GOT3 (cell line): Measurements from ENCODE around the gene PELI2.

Experiments
- DNase-seq: peaks from one replicate; lab custom pipeline; 2025; ENCODE audit warnings: mixed read lengths; lab: John Stamatoyannopoulos, UW

The PELI2 gene

GRCh38 chr14:56244138-56244789 is 126.1 kb downstream of the PELI2 start:
- no peak for DNase-seq

GRCh38 chr14:56247495-56248200 is 129.4 kb downstream of the PELI2 start:
- DNase-seq: no peak

- no peak for DNase-seq
Measured at GRCh38 chr14:56248442-56248841, 130.2 kb downstream of the PELI2 start.

DNA sequence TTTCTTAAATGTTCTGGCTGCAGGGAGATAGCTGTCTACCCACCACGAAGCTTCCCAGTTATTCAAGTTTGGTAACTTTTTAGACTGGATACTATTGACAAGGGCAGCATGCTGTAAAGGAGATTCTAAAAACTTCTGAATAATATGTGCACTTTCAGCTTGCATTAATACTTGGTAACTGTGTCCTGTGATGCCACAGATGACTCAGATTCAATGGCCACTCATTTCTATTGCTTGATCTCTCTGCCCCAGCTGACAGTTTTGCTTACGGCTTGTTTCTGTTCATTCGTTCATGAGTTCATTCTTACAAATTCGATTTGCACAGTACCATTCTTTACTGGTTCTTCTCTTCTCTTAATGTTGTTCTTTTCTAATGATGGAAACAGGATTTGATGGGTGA is 142.8 kb downstream of the PELI2 start:
- no peak for DNase-seq

DNA sequence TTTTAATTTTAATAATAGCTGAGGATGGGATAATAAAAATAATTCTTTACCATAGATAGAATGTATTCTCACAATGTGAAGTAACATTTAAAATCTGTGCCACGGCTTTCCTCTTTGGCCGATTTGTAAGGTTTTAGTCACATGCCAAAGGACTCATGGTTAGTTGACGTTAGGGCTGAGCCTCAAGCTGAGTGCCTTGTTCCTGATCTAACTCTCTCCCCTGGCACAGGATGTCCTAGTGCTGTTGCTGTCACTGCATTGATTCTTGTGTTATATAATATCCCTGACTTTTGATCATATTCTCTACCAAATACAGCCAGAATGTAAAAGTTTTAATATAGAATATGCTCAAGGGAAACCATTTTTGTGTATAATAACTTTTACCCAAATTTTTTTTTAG is 144.3 kb downstream of the PELI2 start:
- no peak for DNase-seq

DNA sequence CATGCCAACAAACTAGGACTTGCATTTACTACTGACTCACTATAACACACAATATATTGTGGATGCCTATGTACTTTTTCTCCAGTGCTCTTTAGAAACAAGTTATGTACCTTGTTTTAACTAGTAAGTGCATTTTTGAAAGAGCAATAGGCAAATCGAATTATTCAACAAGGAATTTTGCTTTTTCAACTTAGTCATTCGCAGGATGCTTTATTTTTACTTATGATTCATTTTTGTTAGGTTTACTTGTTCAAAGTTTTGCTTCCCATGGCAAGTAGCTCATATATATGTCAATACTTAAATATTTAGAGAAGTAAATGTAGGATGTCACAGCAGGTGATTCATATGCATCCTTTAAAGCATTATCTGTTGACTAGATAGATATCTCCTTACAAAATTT is 149.8 kb downstream of the PELI2 start:
- DNase-seq: no peak

DNA sequence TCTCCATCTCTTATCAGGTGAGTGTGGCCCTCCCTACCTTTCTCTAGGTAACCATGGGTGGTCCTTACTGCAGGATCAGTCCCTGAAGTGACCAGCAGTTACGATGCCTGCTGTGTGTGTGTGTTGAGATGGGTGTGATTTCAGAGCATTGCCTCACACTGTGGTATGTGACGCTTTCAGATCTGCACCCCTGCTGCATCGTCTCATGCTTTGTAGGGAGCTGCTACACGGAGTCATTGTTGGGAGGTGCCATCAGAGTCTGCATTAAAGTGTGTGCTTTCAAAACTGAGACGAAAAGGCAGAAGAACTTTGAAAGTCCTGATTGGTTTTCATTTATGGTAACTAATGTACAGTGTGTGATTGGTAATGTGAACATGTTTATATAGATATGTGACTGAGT is 150.5 kb downstream of the PELI2 start:
- no peak for DNase-seq

- no peak for DNase-seq
Measured at GRCh38 chr14:56270921-56271320, 152.7 kb downstream of the PELI2 start.

- no peak for DNase-seq
Measured at GRCh38 chr14:56271970-56272369, 153.8 kb downstream of the PELI2 start.

DNA sequence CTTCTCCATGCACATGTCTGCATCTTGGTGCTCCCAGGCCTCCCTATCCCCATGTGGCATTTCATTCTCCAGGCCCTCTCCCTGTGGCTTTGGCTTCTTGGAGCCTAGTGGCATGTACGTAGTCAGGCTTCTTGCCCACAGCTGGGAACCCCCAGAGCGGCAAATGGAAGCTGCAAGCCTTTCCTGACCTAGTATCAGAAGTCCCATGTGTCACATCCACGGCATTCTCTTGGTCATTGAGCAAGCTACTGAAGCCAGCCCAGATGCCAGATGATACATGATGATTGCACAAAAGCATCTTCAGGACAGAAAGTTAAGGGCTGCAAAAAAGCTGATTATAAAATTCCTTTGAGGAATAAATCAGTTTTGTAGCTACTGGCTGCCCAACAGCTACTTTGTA is 154.9 kb downstream of the PELI2 start:
- no peak for DNase-seq

DNA sequence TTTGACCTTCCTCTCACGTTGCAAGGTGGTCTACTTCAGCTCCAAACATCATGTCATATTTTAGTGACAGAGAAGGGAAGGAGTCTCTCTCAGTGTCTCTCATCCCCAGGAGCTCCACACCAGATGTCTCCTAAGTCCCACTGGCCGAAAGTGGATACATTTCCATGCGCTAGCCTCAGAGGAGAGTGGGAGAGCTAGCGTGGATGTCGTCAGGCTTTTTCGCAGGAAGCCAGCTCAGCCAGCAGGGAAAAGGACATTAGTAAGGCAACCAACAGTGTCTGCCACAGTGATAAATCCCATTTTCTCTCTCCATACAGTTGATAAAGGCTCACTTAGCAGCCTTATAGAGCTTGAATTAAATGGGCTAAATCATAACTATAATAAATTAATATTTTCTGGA is 155.7 kb downstream of the PELI2 start:
- DNase-seq: no peak

DNA sequence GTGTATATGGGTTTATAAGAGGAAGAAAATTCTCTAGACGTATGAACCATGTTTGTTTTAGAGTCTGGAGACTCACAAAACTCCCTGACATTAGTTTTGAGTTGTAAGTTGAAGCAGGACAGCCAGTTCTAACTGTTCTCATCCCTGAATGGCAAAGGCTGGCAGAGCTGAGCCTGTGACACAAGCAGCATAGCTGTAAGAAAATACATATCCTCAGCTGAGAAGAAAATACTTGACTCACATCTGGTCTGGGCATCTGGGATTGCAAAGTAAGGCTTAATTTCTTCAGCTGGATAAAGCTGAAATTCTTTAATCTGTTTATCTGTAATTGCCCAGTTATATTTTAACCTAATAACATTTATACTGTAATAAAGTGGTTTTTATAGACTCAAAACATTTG is 156.3 kb downstream of the PELI2 start:
- no peak for DNase-seq

- DNase-seq: no peak
Measured at GRCh38 chr14:56276108-56276507, 157.9 kb downstream of the PELI2 start.

DNA sequence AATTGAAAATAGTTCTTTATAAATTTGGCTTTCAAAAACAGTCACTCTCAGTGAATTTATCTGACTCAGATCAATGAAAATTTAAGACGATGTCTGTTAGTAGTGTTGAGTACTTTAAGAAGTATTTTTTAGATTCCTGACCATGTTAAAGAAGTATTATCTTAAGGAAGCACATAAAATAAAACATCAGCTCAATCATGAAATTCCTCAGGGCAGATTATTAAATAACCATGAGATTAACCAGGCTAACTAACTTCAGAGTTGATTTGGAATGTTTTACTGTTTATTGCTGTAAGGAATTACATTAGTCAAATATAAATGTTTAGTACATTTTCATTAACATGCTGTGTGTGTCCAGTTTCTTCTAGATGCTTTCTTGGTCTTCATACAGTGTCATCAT is 160.2 kb downstream of the PELI2 start:
- no peak for DNase-seq

DNA sequence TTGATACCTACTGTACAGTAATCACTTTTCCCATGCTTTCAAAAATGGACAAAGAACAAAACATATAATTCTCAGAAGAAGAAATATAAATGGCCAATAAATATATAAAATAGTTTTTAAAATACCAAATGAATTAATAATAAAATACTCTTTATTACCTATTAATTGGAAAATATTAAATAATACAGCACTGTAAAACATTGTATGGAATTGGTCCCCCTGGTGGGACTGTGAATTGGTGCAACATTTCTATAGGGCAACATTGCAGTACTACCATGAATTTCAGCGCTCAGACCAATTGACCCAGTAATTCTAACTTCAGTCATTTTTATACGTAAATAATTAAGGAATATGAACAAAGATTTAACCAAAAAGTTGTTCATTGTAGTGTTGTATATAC is 162.6 kb downstream of the PELI2 start:
- no peak for DNase-seq

- DNase-seq: no peak
Measured at GRCh38 chr14:56282179-56282578, 164.0 kb downstream of the PELI2 start.

- DNase-seq: no peak
Measured at GRCh38 chr14:56284641-56285040, 166.4 kb downstream of the PELI2 start.

DNA sequence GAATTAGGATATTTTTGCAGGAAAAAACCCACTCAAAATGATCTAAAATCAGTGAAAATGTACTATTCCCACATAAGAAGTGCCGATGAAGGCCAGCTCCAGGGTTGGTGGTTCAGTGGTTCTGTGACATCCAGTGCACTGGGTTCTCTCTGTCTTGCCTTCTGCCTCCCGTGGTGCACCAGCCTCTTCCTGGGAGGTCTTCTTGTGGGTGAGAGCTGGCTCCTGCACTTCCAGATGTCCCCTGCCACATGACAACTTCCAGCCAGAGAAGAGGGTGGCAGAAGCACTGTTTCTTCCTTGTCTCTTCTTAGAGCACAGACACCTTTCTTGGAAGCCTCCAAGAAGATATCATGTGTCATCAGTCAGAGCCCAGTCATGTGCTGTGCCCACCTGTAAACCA is 170.9 kb downstream of the PELI2 start:
- no peak for DNase-seq

- DNase-seq: no peak
Measured at GRCh38 chr14:56290195-56290594, 172.0 kb downstream of the PELI2 start.

DNA sequence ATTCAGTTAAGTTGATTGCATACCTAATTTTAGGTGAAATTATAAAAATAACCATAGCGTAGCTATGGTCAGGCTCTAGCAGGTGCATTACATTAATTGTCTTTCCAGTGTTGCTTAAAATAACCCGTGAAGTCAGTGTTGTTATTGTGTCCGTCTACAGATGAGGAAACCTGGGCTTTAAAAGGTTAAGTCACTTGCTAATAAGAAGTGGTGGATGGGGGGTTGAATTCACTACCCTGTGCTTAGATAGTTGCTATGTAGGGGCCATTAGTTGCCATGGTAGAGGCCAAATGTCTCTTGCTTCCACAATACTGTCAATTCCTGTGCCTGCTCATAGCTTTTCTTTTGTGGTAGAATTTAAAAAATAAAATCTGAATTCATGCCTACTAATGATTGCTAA is 174.8 kb downstream of the PELI2 start:
- no peak for DNase-seq

GRCh38 chr14:56293506-56293905 is 175.3 kb downstream of the PELI2 start:
- no peak for DNase-seq

DNA sequence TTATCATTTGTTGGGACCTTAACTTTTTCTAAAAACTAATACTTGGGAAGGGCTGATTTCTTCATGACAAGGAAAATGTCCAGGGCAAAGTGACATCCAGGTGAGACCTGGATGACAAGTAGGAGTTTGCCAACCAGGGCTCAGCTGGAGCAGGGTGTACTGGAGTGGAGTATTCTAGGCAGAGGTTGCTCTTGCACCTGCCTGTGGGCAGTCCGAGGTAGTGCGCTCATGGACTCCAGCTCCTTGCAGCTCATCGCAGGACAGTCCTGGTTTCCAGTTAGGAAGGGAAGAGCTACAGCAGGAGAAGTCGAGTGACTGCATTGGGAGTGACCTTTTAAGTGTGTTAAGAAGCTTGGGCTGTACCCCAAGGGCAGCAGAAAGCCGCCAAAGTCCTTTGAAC is 175.9 kb downstream of the PELI2 start:
- no peak for DNase-seq

DNA sequence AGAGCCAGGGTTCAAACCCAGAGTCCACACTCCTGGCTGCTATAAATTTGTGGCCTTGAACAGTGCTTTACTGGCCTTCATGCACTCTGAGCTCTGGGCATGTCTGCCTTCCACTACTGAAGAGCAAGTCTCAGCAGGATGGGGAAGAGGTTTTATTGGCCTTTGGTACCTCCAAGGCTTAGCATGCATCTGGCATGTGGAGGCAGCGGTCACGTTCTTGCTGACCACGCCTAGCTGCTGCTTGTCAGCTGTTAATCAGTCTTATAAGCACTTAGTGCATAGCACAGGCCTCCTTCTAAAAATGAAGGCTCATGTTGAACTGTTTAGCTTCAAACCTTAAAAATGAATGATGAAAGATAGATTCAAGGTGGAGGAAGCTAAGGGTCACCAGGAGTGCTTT is 177.5 kb downstream of the PELI2 start:
- DNase-seq: no peak

GRCh38 chr14:56297449-56297848 is 179.2 kb downstream of the PELI2 start:
- DNase-seq: no peak
